ENCODE data around the gene MOAP1.
A peak's percentile ranks its signal among the peaks of the same experiment; 100 is the strongest.
"Not testable (repeated sequence)": the region's sequence is repeated elsewhere in the genome, so short reads cannot be mapped to it uniquely, and the experiment has no call there.

The MOAP1 gene

DNA sequence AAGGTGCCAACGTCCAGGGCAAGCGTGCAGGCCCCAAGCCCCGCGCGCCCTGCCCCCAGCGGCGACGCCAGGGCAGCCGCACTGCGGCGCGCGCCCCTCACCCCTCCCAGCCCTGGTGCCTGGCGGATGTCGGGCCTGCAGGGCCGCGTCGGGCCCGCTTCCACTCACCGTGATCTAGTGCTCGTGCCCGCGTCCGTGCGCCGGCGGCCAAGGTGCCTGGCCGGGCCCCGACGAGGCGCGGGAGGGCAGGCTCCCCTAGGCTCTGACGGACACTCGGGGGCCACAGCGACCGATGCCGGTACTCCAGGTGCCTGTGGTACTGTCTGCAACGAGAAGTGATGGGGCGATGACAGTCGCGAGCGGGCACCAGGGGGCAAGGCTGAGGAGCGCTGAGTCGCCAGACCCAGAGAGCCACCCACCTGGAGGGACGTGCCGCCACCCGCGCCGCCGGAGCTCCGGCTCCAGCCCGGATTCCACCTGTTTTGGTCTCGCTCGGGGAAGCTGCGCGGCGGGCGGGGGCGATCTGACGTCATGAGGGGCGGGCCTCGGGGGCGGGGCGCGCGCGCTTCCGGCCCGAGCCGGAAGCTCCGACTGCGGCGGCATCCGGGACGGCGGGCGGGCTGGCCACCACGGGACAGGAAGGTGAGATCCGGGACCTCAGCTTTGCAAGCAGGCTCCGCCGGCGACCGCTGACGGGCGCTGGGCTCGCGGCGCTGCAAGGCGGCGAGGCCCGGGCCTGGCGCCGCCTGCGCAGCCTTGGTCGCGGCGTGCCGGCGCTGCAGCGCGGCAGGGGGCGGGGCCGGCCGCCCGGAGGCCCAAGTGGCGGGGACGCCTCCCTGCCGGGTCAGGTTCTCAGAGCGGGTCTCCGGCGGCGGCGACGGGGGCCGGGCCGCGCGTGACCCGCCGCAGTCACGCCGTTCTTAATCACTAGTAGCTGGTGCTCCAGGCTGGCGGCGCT lies at the start of gene MOAP1, which contains the start of gene LYSET:
MOAP1 (minus strand) TSS at position 507 of the 958 bp plus-strand sequence. CDS start 655 bp downstream, outside the sequence.
LYSET (plus strand) TSS at position 927 of the 958 bp plus-strand sequence. CDS start 89 bp downstream, outside the sequence.
- peak; percentile 92 to 96 (median 94) for DNase-seq

DNA sequence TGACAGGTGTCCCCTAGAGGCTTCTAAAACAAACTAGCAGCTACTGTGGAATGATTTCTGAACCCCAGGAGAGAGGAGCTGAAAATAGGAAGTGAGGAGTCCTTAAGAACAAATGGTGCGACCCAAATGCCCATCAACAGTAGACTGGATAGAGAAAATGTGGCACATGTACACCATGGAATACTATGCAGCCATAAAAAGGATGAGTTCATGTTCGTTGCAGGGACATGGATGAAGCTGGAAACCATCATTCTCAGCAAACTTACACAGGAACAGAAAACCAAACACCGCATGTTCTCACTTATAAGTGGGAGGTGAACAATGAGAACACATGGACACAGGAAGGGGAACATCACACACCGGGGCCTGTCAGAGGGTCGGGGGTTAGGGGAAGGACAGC lies 48.4 kb upstream of the MOAP1 start:
- not testable (repeated sequence) for DNase-seq

DNA sequence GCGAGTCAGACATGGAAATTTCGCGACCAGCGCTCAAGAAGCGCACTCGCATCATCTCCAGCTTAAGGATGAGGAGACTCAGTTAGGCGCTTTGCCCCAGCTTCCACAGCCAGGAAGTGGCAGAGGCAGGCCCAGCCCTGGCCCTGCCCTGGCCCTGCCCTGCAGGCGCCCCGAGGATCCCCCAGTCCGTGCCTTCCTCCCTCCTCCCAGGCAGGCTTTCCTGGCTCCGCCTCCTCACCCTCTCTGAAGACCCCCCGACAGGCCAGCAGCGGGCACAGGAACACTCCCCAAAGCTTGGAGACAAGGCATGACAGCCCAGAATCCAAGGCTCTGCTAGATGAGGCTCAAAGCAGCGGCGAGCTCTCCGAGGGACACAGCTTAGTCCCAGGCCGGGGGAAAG lies 47.5 kb upstream of the MOAP1 start:
- no peak for DNase-seq

- peak in 2 of 3 experiments; percentile 48 to 59 for DNase-seq
These were observed 46.7 kb upstream of the MOAP1 start for GRCh38 chr14:93231129-93231979.

DNA sequence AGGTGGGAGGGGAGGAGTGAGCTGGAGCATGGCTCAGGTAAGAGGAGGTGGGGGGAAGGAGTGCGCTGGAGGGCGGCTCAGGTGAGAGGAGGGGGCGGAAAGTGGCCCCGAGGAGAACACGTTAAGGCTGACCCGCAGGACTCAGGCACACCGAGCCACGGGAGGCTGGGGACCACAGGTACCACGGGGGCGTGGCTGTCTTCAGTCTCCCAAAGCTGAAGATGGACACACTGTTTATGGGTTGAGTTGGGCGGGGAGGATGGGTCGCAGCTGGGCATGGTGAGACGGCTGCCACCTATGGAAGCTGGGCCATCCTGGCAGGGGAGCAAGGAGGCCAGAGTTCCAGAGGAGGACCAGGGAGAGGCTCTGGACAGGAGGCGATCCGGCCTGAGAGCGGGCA lies 45.8 kb upstream of the MOAP1 start:
- no peak for DNase-seq

- no peak for DNase-seq
These were observed 43.9 kb upstream of the MOAP1 start for GRCh38 chr14:93228550-93228949.

DNA sequence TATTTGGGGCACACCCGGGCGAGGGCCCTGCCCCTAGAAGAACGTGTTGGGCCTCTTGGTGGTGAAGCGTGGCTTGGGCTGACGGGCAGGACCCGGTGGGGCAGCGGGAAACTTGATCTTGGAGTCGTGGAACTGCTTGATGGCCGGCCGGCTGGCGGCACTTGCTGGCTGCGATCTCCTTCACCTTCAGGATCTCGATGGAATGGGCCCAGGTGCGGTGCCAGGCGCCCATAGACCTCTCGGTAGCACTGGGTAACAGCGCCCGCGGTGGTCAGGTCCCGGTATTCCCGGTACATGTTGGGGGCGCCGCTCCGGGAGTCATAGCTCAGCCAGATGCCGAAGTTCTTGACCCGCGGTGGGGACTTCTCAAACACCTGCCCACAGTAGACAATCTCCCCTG lies 38.9 kb upstream of the MOAP1 start:
- no peak for DNase-seq

- no peak for DNase-seq
These were observed 35.8 kb upstream of the MOAP1 start for GRCh38 chr14:93220509-93220908.

- DNase-seq: peak; percentile 33 to 75 (median 47)
These were observed 34.5 kb upstream of the MOAP1 start for GRCh38 chr14:93219103-93219726.

- DNase-seq: no peak
These were observed 29.9 kb upstream of the MOAP1 start for GRCh38 chr14:93214598-93214997.

DNA sequence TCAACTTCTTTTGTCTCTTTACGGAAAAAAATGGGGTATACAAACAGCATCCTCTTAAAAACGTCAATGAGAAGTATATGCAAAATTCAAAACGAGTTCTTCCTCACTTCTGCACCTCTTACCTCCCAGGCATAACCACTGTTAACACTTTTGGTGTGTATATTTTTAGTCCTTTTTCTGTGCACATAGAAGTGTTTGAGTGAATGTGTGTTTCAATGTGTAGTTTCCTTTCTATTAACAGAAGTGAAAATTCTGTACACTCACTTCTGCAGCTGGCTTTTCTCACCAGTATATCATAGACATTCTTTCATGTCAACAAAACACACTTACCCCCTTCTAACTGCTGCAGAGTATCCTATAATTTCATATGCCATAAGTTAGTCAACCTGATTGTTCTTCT lies 27.7 kb upstream of the MOAP1 start:
- DNase-seq: no peak

DNA sequence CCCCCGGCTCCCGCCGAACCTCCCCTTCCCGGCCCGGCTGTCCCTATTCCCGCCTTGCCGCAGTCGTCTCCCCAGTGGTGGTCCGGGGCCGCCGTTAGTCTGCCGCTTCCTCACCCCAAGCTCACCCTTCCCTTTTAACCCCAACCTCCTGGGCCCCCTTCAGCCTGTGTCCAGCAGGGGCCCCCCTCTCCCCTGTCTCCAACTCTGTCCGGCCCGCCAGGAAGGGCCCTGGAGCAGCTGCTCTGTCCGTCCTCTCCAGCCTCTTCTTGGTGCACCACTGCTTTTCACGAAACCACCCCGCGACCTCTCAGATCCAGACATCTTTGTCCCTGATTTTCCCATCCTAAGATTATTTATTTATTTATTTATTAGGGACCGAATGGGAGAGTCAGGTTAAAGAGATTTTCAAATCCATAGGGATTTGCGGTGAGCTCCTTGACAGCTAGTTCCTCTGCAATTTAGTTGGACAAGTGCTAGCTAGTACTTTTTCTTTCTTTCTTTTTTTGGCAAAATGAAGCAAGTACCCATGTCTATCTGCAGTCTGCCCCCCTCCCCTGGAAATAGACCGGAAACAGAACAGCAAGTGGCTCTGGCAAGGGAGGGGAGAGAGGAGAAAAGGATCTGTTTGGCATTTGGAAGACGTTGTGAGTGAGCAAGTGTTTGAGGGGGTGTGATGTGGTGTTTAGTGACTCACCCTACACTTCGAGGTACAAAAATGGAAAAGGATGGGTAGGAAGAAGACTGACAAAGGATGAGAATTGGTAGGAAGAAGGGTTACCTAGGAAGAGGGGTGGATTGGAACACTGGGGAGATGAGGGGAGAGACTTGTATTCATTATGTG lies 23.0 kb upstream of the MOAP1 start:
- peak in 2 of 3 experiments; percentile 53 to 84 for DNase-seq

GRCh38 chr14:93206793-93207467 lies 22.2 kb upstream of the MOAP1 start, which contains the start of the genes GON7 and UBR7:
Gene GON7 (minus strand): TSS chr14:93207065. CDS start chr14:93207037, 28 bp downstream.
Gene UBR7 (plus strand): TSS chr14:93207256. CDS start chr14:93207292, 36 bp downstream.
- peak; percentile 99 for DNase-seq

DNA sequence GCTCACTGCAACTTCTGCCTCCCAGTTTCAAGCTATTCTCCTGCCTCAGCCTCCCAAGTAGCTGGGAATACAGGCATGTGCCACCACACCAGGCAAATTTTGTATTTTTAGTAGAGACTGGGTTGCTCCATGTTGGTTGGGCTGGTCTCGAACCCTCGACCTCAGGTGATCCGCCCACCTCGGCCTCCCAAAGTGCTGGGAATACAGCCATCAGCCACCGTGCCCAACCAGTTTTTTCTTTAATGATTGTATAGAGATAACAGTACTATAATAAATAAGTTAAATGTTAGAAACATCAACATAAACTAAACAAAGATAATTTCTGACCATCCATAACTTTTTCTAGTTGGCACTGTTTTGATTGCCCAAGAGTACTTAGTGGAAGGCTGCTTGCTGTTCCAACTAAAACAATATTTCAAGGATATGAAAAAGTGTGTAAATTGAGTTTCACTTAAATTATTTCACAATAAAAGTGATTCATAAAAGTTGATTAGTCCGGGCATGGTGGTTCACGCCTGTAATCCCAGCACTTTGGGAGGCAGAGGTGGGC lies 16.5 kb upstream of the MOAP1 start:
- DNase-seq: no peak

DNA sequence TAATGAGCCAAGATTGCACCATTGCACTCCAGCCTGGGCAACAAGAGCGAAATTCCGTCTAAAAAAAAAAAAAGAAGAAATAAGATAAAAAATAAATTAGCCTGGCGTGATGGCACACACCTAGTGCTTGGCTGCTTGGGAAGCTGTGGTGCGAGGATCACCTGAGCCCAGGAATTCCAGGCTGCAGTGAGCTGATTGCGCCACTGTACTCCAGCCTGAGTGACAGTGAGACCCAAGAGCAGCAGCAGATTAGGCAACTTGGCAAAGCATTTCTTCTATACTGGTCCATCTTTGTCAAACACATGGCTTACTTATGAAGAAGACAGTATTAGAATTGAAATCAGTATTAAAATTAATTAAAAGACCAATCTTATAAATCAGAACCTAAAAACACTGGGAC lies 15.9 kb upstream of the MOAP1 start:
- no peak for DNase-seq

DNA sequence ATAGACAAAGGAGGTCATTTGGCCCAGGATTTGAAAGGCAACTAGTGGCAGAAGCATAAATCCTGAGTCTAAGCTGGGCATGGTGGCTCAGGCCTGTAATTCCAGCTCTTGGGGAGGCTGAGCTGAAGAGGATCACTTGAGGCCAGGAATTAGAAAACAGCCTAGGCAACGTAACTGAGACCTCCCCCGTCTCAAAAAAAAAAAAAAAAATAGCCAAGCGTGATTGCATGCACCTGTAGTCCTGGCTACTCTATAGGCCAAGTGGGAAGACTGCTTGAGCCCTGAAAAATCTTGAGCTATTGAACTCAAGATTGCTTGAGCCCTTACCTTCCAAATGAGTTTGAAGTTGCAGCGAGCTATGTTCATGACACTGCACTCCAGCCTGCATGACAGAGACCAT lies 14.3 kb upstream of the MOAP1 start:
- DNase-seq: peak in 1 of 3 experiments; percentile 10

DNA sequence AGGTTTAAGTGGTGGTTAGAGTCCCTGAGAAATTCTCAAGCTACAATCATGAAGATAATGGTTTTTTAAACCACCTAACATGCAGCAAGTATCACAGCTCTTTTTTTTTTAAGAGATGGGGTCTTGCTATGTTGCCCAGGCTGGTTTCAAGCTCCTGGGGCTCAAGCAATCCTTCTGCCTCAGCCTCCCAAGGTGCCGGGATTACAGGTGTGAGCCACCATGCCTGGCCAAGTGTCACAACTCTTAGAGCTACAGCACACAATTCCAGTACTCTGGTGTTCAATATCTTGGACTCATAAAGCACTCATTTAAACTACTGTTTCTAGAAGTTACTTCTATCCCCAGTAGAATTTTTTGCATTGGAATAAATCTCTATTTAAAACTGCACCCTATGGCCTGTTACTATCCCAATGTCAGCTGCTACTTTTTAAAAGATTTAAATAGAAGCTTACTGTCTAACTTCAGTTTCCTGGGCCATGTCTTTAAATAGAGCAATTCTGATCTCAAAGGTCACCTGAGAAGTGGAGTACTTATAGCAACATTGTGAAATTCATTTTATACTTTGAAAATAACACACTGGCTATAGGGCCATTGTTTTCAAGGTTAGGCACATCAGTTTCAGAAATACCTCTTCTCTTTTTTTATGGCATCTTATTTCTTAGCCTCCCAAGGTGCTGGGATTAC lies 10.8 kb upstream of the MOAP1 start:
- no peak for DNase-seq

DNA sequence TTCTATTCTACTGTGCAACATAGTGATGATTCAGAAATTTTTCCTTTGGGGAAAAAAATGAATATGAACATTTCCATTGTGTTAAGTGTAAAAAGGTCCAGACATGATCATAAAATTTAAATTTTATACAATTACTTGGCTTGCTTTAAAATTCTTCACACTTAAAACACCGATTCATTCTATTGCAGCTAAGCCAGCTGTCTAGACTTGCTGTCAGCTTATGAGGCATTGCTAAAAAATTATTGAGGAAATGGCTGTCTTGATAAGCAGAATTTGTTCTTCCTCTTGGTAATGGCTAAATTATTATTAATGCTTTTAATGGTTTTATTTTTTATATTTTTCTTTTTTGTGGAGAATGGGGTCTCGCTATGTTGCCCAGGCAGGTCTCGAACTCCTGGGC lies 2.3 kb upstream of the MOAP1 start:
- no peak for DNase-seq

DNA sequence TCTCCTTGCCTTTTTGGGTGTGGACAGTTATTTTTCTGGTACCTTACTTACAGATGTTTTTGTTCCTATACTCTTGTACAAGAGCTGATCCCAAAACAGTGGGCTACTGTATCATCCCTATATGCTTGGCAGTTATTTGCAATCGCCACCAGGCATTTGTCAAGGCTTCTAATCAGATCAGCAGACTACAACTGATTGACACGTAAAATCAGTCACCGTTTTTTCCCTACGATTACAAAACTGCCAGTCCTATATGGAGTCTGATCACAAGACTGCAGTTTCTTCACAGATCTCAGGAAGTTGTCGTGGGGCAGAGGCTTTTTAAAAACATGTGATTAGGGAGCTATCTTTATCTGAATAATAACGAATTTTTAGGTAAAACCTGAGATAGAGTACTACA lies 1.8 kb upstream of the MOAP1 start:
- no peak for DNase-seq

GRCh38 chr14:93185349-93185720 lies 638 bp upstream of the MOAP1 start:
- no peak for DNase-seq
